ENCODE results near the gene ST8SIA4.
A peak's percentile ranks its signal among the peaks of the same experiment; 100 is the strongest.

The ST8SIA4 gene

GRCh38 chr5:100779669-100780375 is 123.3 kb downstream of the ST8SIA4 start:
- no peak for DNase-seq (ENCODE audit: low read depth)

- DNase-seq (ENCODE audit: low read depth) = peak; percentile 27
Measured at GRCh38 chr5:100777680-100778300, 125.3 kb downstream of the ST8SIA4 start.

- DNase-seq (ENCODE audit: low read depth) = no peak
Measured at GRCh38 chr5:100775533-100775855, 127.6 kb downstream of the ST8SIA4 start.

GRCh38 chr5:100772548-100772947 is 130.5 kb downstream of the ST8SIA4 start:
- DNase-seq (ENCODE audit: low read depth) = no peak

- DNase-seq (ENCODE audit: low read depth) = no peak
Measured at GRCh38 chr5:100772006-100772405, 131.1 kb downstream of the ST8SIA4 start.

- no peak for DNase-seq (ENCODE audit: low read depth)
Measured at GRCh38 chr5:100771181-100771580, 131.9 kb downstream of the ST8SIA4 start.

- DNase-seq (ENCODE audit: low read depth) = no peak
Measured at GRCh38 chr5:100768221-100768620, 134.9 kb downstream of the ST8SIA4 start.

GRCh38 chr5:100762995-100763394 is 140.1 kb downstream of the ST8SIA4 start:
- no peak for DNase-seq (ENCODE audit: low read depth)

- no peak for DNase-seq (ENCODE audit: low read depth)
Measured at GRCh38 chr5:100762108-100762507, 141.0 kb downstream of the ST8SIA4 start.

- DNase-seq (ENCODE audit: low read depth) = no peak
Measured at GRCh38 chr5:100761192-100761591, 141.9 kb downstream of the ST8SIA4 start.

- no peak for DNase-seq (ENCODE audit: low read depth)
Measured at GRCh38 chr5:100760688-100761087, 142.4 kb downstream of the ST8SIA4 start.

GRCh38 chr5:100758780-100759179 is 144.3 kb downstream of the ST8SIA4 start:
- no peak for DNase-seq (ENCODE audit: low read depth)

GRCh38 chr5:100758306-100758705 is 144.8 kb downstream of the ST8SIA4 start:
- no peak for DNase-seq (ENCODE audit: low read depth)

- no peak for DNase-seq (ENCODE audit: low read depth)
Measured at GRCh38 chr5:100757618-100758017, 145.5 kb downstream of the ST8SIA4 start.

Measured in GM04503 (cell line).